ENCODE measurements around the gene PLEKHG3. TPM values are rescaled to one million over a fixed set of nuclear protein-coding genes. Genes with fewer than 3 reads are reported as not detected.

PLEKHG3 gene
- total RNA-seq, 1 experiment from 2014 or later: 34.0 TPM

GRCh38 chr14:64764641-64765520 lies 60.7 kb downstream of the PLEKHG3 start:
- intact Hi-C loops (cut with micrococcal nuclease; ENCODE audit: unreplicated experiment): loop anchor here (1.0 to 5.0 kb wide), 2 partner anchors 58 to 94 kb away; no protein-coding TSS in a partner anchor
- DNase-seq (ENCODE audit: low read depth, low spot score) (peak; percentile 60), ATAC-seq (peak; percentile 83)
- no peaks in the 10 kb centered on the region for H3K36me3 ChIP-seq (ENCODE audit: control insufficient read depth, insufficient read depth, low read length)
- no peaks in the 10 kb centered on the region for H3K27me3 ChIP-seq (ENCODE audit: control insufficient read depth, insufficient read depth, low read length)
- H3K27ac ChIP-seq (ENCODE audit: low read length): 0 out of 2 replicates have a peak overlapping the region, but pooled peaks have one; percentile 34
- TF ChIP-seq SIN3A (IDR thresholded peaks at IDR 0.05; ENCODE audit: borderline replicate concordance, insufficient read depth, low read depth, low read length): no peak
- no peak for TF ChIP-seq POLR2AphosphoS5 (IDR thresholded peaks at IDR 0.05; ENCODE audit: low read depth, low read length)
- TF ChIP-seq TCF7L2 (IDR thresholded peaks at IDR 0.05; ENCODE audit: low read depth, low read length): no peak
- TF ChIP-seq, protein P1, sequence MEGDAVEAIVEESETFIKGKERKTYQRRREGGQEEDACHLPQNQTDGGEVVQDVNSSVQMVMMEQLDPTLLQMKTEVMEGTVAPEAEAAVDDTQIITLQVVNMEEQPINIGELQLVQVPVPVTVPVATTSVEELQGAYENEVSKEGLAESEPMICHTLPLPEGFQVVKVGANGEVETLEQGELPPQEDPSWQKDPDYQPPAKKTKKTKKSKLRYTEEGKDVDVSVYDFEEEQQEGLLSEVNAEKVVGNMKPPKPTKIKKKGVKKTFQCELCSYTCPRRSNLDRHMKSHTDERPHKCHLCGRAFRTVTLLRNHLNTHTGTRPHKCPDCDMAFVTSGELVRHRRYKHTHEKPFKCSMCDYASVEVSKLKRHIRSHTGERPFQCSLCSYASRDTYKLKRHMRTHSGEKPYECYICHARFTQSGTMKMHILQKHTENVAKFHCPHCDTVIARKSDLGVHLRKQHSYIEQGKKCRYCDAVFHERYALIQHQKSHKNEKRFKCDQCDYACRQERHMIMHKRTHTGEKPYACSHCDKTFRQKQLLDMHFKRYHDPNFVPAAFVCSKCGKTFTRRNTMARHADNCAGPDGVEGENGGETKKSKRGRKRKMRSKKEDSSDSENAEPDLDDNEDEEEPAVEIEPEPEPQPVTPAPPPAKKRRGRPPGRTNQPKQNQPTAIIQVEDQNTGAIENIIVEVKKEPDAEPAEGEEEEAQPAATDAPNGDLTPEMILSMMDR (IDR thresholded peaks at IDR 0.05): peak; percentile 88
- TF ChIP-seq REST (IDR thresholded peaks at IDR 0.05; ENCODE audit: insufficient read depth in 1 of 2, low read depth in 2 of 2, low read length in 1 of 2): no peak
- POLR2A ChIA-PET: no interaction called here
- H3K4me1 ChIP-seq (ENCODE audit: control insufficient read depth, insufficient read depth, low read length): peaks cover 3% of the 10 kb centered on the region; the same call in 1 of the 2 replicates
- in situ Hi-C loops (cut with HindIII; ENCODE audit: low pct_unique_long_range_greater_than_20kb, low sequenced_read_pairs): no loop called here
- peak overlapping the region; percentile 22 to 51 for H3K4me3 ChIP-seq (ENCODE audit: low read depth in 2 of 2, low read length in 2 of 2)
- CTCF ChIA-PET: interaction anchor here (0.6 to 0.9 kb wide), 5 partner anchors 55 to 473 kb away, joined by 3 to 9 read pairs (median 3); no protein-coding TSS in a partner anchor
- no peaks in the 10 kb centered on the region for H3K9me3 ChIP-seq (ENCODE audit: control insufficient read depth, insufficient read depth, low read depth, low read length)
- no TSS peak for BruUV-seq (replicated peaks)

GRCh38 chr14:64765740-64766302 lies 61.6 kb downstream of the PLEKHG3 start:
- peaks cover 3% of the 10 kb centered on the region; the same call in 1 of the 2 replicates for H3K4me1 ChIP-seq (ENCODE audit: control insufficient read depth, insufficient read depth, low read length)
- H3K9me3 ChIP-seq (ENCODE audit: control insufficient read depth, insufficient read depth, low read depth, low read length): no peaks in the 10 kb centered on the region
- BruUV-seq (replicated peaks): no TSS peak
- POLR2A ChIA-PET: no interaction called here
- H3K36me3 ChIP-seq (ENCODE audit: control insufficient read depth, insufficient read depth, low read length): no peaks in the 10 kb centered on the region
- intact Hi-C loops (cut with micrococcal nuclease; ENCODE audit: unreplicated experiment) (no loop called here), in situ Hi-C loops (cut with HindIII; ENCODE audit: low pct_unique_long_range_greater_than_20kb, low sequenced_read_pairs) (no loop called here)
- DNase-seq (ENCODE audit: low read depth, low spot score) (no peak), ATAC-seq (no peak)
- no peak overlapping the region for H3K4me3 ChIP-seq (ENCODE audit: low read depth in 2 of 2, low read length in 2 of 2)
- H3K27me3 ChIP-seq (ENCODE audit: control insufficient read depth, insufficient read depth, low read length): no peaks in the 10 kb centered on the region
- H3K27ac ChIP-seq (ENCODE audit: low read length): no peak overlapping the region
- CTCF ChIA-PET: interaction anchor here (0.6 kb wide), 1 partner anchor 474 kb away, joined by 3 read pairs; no protein-coding TSS in a partner anchor
- TF ChIP-seq, protein P1 (IDR thresholded peaks at IDR 0.05): no peak
- TF ChIP-seq TCF7L2 (IDR thresholded peaks at IDR 0.05; ENCODE audit: low read depth, low read length) (no peak), SIN3A (IDR thresholded peaks at IDR 0.05; ENCODE audit: borderline replicate concordance, insufficient read depth, low read depth, low read length) (no peak), REST (IDR thresholded peaks at IDR 0.05; ENCODE audit: insufficient read depth in 1 of 2, low read depth in 2 of 2, low read length in 1 of 2) (no peak), POLR2AphosphoS5 (IDR thresholded peaks at IDR 0.05; ENCODE audit: low read depth, low read length) (no peak)
